H9 (cell line): ENCODE data around the gene GALNT16. TPM values are rescaled to one million over a fixed set of nuclear protein-coding genes. Genes with fewer than 3 reads are reported as not detected.

ENCODE experiments used
- DNase-seq: peaks from one replicate; pipeline ENCODE4 v3.0.0-alpha.2; 2017
- H2AFZ ChIP-seq: one replicate; pipeline ENCODE4 v1.6.1; 2013; ENCODE audit warnings: mild to moderate bottlenecking, low read length, control low read depth, moderate library complexity
- H2AK5ac ChIP-seq: 2 replicates; pipeline ENCODE4 v1.6.1; 2013; ENCODE audit warnings: low read length, control low read depth, mixed read lengths; ENCODE audit not compliant: insufficient read length
- H2BK120ac ChIP-seq: one replicate; pipeline ENCODE4 v1.6.1; 2013; ENCODE audit warnings: low read depth, mild to moderate bottlenecking, low read length, control low read depth, inconsistent platforms; ENCODE audit not compliant: poor library complexity, severe bottlenecking
- H2BK12ac ChIP-seq: 2 replicates; pipeline ENCODE4 v1.6.1; 2013; ENCODE audit warnings: low read length, control low read depth, mixed read lengths, low read depth; ENCODE audit not compliant: insufficient read length
- H2BK15ac ChIP-seq: 2 replicates; pipeline ENCODE4 v1.6.1; 2013; ENCODE audit warnings: low read depth, low read length, control low read depth
- H2BK20ac ChIP-seq: one replicate; pipeline ENCODE4 v1.6.1; 2013; ENCODE audit warnings: low read depth, mild to moderate bottlenecking, low read length, control low read depth, inconsistent platforms; ENCODE audit not compliant: poor library complexity, severe bottlenecking
- H2BK5ac ChIP-seq: 2 replicates; pipeline ENCODE4 v1.6.1; 2013; ENCODE audit warnings: low read length, control low read depth, mixed read lengths; ENCODE audit not compliant: insufficient read length
- H3K14ac ChIP-seq: 2 replicates; pipeline ENCODE4 v1.6.1; 2013; ENCODE audit warnings: low read length, control low read depth; ENCODE audit not compliant: insufficient read depth
- H3K18ac ChIP-seq: 2 replicates; pipeline ENCODE4 v1.6.1; 2013; ENCODE audit warnings: low read depth, mild to moderate bottlenecking, mixed read lengths, low read length, control low read depth; ENCODE audit not compliant: insufficient read length
- H3K23ac ChIP-seq: 2 replicates; pipeline ENCODE4 v1.6.1; 2013; ENCODE audit warnings: low read length, control low read depth, mixed read lengths, low read depth; ENCODE audit not compliant: insufficient read length
- H3K23me2 ChIP-seq: 2 replicates; pipeline ENCODE4 v1.6.1; 2013; ENCODE audit warnings: low read depth, mild to moderate bottlenecking, mixed read lengths, low read length, control low read depth; ENCODE audit not compliant: insufficient read length, poor library complexity, severe bottlenecking
- H3K27ac ChIP-seq: 2 replicates; pipeline ENCODE4 v1.5.1; 2013; ENCODE audit warnings: low read length, control low read depth, mixed read lengths, low read depth; ENCODE audit not compliant: insufficient read length
- H3K27me3 ChIP-seq: 2 replicates; pipeline ENCODE4 v1.6.1; 2013; ENCODE audit warnings: low read length, control low read depth, inconsistent platforms; ENCODE audit not compliant: insufficient read depth
- H3K4ac ChIP-seq: 2 replicates; pipeline ENCODE4 v1.6.1; 2013; ENCODE audit warnings: low read depth, mild to moderate bottlenecking, control low read depth, inconsistent platforms, low read length, moderate library complexity
- H3K4me1 ChIP-seq: 2 replicates; pipeline ENCODE4 v1.6.1; 2013; ENCODE audit warnings: low read length, control low read depth, inconsistent platforms; ENCODE audit not compliant: insufficient read depth
- H3K4me2 ChIP-seq: 2 replicates; pipeline ENCODE4 v1.6.1; 2013; ENCODE audit warnings: low read length, control low read depth, mixed read lengths; ENCODE audit not compliant: insufficient read length, insufficient read depth
- H3K56ac ChIP-seq: 2 replicates; pipeline ENCODE4 v1.6.1; 2013; ENCODE audit warnings: low read depth, mild to moderate bottlenecking, mixed read lengths, low read length, control low read depth; ENCODE audit not compliant: insufficient read length
- H3K79me1 ChIP-seq: 2 replicates; pipeline ENCODE4 v1.6.1; 2013; ENCODE audit warnings: low read depth, mild to moderate bottlenecking, moderate library complexity, low read length, control low read depth, inconsistent platforms; ENCODE audit not compliant: insufficient read depth, poor library complexity, severe bottlenecking
- H3K79me2 ChIP-seq: 2 replicates; pipeline ENCODE4 v1.6.1; 2013; ENCODE audit warnings: low read length, control low read depth, inconsistent platforms; ENCODE audit not compliant: insufficient read depth
- H3K9ac ChIP-seq: 2 replicates; pipeline ENCODE4 v1.6.1; 2013; ENCODE audit warnings: low read length, control low read depth, mixed read lengths; ENCODE audit not compliant: insufficient read length; ENCODE audit errors: extremely low read depth
- H3K9me3 ChIP-seq: one replicate; pipeline ENCODE4 v1.6.1; 2013; ENCODE audit warnings: low read depth, low read length, inconsistent platforms; ENCODE audit not compliant: control insufficient read depth
- H3T11ph ChIP-seq: one replicate; pipeline ENCODE4 v1.6.1; 2013; ENCODE audit warnings: mild to moderate bottlenecking, low read length, control low read depth, inconsistent platforms
- H4K20me1 ChIP-seq: one replicate; pipeline ENCODE4 v1.6.1; 2013; ENCODE audit not compliant: control insufficient read depth, insufficient read length, insufficient read depth
- H4K5ac ChIP-seq: 2 replicates; pipeline ENCODE4 v1.6.1; 2013; ENCODE audit warnings: low read depth, mild to moderate bottlenecking, mixed read lengths, low read length, control low read depth; ENCODE audit not compliant: insufficient read length
- H4K8ac ChIP-seq: replicated peaks from 2 replicates; pipeline ENCODE4 v1.6.1; 2013; ENCODE audit warnings: low read length, control low read depth, mixed read lengths, low read depth; ENCODE audit not compliant: insufficient read length
- H4K91ac ChIP-seq: 2 replicates; pipeline ENCODE4 v1.6.1; 2013; ENCODE audit warnings: low read depth, mild to moderate bottlenecking, moderate library complexity, mixed read lengths, low read length, control low read depth; ENCODE audit not compliant: insufficient read length
- H3K27ac Mint-ChIP-seq, 3 experiments: 2 replicates in 2 of 3; 3 replicates in 1 of 3; pipeline ENCODE4 v1.8.0; 2020 to 2021; ENCODE audit warnings: mixed read lengths in 3 of 3, mild to moderate bottlenecking in 1 of 3, moderate library complexity in 1 of 3
- H3K27me3 Mint-ChIP-seq: 2 replicates; pipeline ENCODE4 v1.8.0; 2021; ENCODE audit warnings: low read depth, mild to moderate bottlenecking, moderate library complexity, mixed read lengths
- H3K36me3 Mint-ChIP-seq, 3 experiments: 2 replicates in 2 of 3; 3 replicates in 1 of 3; pipeline ENCODE4 v1.8.0; 2020 to 2021; ENCODE audit warnings: low read depth in 3 of 3, mixed read lengths in 3 of 3; ENCODE audit not compliant: insufficient read depth in 1 of 3
- H3K4me1 Mint-ChIP-seq, 2 experiments: 2 replicates each; pipeline ENCODE4 v1.8.0; 2020; ENCODE audit warnings: mixed read lengths in 2 of 2
- H3K4me3 Mint-ChIP-seq, 2 experiments: 2 replicates in 1 of 2; 3 replicates in 1 of 2; pipeline ENCODE4 v1.8.0; 2020 to 2021; ENCODE audit warnings: mild to moderate bottlenecking in 2 of 2, mixed read lengths in 2 of 2, moderate library complexity in 1 of 2
- H3K9me3 Mint-ChIP-seq, 2 experiments: 2 replicates in 1 of 2; 3 replicates in 1 of 2; pipeline ENCODE4 v1.8.0; 2020; ENCODE audit warnings: mild to moderate bottlenecking in 2 of 2, mixed read lengths in 2 of 2, moderate library complexity in 1 of 2
- WGBS: extraction: QIAGEN DNeasy Blood & Tissue Kit; methylation state at CpG from one replicate; pipeline ENCODE4 v1.1.7; 2013; ENCODE audit warnings: missing lambda C conversion rate, low lambda C conversion rate, mixed read lengths; ENCODE audit not compliant: insufficient read length; ENCODE audit errors: extremely low coverage; 5-methylcytosine and 5-hydroxymethylcytosine counted together
- total RNA-seq: library from RNA; stranded (reverse); gene quantifications from 2 replicates; pipeline ENCODE4 v1.2.1, GENCODE V29; 2021
- TF ChIP-seq, protein P1 (sequence below): fragments of 200-600 bp; sonication (generic); conservative IDR thresholded peaks from 3 replicates; pipeline ENCODE4 v1.8.0; 2021; ENCODE audit warnings: antibody characterized with exemption, mild to moderate bottlenecking

GALNT16 gene
- total RNA-seq, 1 experiment from 2014 or later: 2.3 TPM

DNA sequence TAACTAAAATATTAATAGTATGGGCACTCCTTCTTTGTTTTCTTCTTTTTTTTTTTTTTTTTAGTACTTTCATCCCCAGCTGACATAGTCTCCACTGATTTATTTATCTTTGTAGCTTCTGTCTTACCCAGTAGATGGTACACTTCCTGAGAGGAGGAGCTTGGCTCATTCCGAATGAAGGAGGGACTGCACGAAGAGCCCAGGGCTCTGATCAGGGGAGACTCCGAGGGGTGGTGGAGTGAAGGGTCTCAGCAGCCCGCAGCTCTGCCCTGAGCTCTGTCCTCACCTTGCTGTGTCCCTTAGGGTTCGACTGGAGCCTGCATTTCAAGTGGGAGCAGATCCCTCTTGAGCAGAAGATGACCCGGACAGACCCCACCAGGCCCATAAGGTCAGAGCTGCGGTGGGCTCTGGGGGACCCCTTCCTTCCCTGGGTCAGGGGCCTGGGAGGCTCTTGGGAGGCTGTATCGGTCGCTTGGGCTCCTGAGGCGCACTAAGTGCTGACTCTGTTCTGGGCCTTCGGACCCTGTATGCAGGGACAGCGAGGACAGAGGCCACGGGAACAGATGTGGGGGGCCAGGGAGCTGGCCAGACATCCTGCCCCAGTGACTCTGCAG lies 72.9 kb downstream of the GALNT16 start:
- Histone ChIP-seq H3K4ac (no peak overlapping the region), H3K4me1 (no peaks in the 10 kb centered on the region), H2BK15ac (no peak overlapping the region), H3K18ac (no peak overlapping the region), H2BK5ac (no peak overlapping the region), H3K23ac (no peak overlapping the region), H3K27me3 (no peaks in the 10 kb centered on the region), H3K14ac (no peak overlapping the region), H4K5ac (no peak overlapping the region), H2AK5ac (no peak overlapping the region), H4K91ac (no peak overlapping the region), H2BK12ac (no peak overlapping the region), H3K23me2 (no peaks in the 10 kb centered on the region), H2AFZ (no peak overlapping the region), H3K4me2 (no peak overlapping the region), H4K20me1 (no peaks in the 10 kb centered on the region), H3K56ac (no peak overlapping the region), H3K27ac (no peak overlapping the region), H3K79me2 (no peaks in the 10 kb centered on the region), H4K8ac (no peak overlapping the region), H3K79me1 (no peaks in the 10 kb centered on the region), H3T11ph (no peak overlapping the region), H3K9me3 (no peaks in the 10 kb centered on the region), H2BK20ac (no peak overlapping the region), H2BK120ac (no peak overlapping the region), H3K9ac (no peak overlapping the region)
- DNase-seq: no peak
- WGBS: no CpG with 5 or more reads among the region's 13 CpGs
- H3K27me3 Mint-ChIP-seq: peaks cover 2% of the 10 kb centered on the region
- H3K4me1 Mint-ChIP-seq: peaks cover 0 to 7% of the 10 kb centered on the region in 2 experiments; a peak in 2 of 4 replicates
- no peak overlapping the region for H3K27ac Mint-ChIP-seq
- no peaks in the 10 kb centered on the region; a peak in 1 of 7 replicates for H3K36me3 Mint-ChIP-seq
- H3K9me3 Mint-ChIP-seq: no peaks in the 10 kb centered on the region
- no peak overlapping the region for H3K4me3 Mint-ChIP-seq
- TF ChIP-seq, protein P1, sequence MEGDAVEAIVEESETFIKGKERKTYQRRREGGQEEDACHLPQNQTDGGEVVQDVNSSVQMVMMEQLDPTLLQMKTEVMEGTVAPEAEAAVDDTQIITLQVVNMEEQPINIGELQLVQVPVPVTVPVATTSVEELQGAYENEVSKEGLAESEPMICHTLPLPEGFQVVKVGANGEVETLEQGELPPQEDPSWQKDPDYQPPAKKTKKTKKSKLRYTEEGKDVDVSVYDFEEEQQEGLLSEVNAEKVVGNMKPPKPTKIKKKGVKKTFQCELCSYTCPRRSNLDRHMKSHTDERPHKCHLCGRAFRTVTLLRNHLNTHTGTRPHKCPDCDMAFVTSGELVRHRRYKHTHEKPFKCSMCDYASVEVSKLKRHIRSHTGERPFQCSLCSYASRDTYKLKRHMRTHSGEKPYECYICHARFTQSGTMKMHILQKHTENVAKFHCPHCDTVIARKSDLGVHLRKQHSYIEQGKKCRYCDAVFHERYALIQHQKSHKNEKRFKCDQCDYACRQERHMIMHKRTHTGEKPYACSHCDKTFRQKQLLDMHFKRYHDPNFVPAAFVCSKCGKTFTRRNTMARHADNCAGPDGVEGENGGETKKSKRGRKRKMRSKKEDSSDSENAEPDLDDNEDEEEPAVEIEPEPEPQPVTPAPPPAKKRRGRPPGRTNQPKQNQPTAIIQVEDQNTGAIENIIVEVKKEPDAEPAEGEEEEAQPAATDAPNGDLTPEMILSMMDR: no peak
